H9 (cell line): Measurements from ENCODE around the gene PAK6. TPM values are rescaled to one million over a fixed set of nuclear protein-coding genes. Genes with fewer than 3 reads are reported as not detected.

Experiments used
- DNase-seq: peaks from one replicate; pipeline ENCODE4 v3.0.0-alpha.2; 2017
- H2AFZ ChIP-seq: one replicate; pipeline ENCODE4 v1.6.1; 2013; ENCODE audit warnings: mild to moderate bottlenecking, low read length, control low read depth, moderate library complexity
- H2AK5ac ChIP-seq: 2 replicates; pipeline ENCODE4 v1.6.1; 2013; ENCODE audit warnings: low read length, control low read depth, mixed read lengths; ENCODE audit not compliant: insufficient read length
- H2BK120ac ChIP-seq: one replicate; pipeline ENCODE4 v1.6.1; 2013; ENCODE audit warnings: low read depth, mild to moderate bottlenecking, low read length, control low read depth, inconsistent platforms; ENCODE audit not compliant: poor library complexity, severe bottlenecking
- H2BK12ac ChIP-seq: 2 replicates; pipeline ENCODE4 v1.6.1; 2013; ENCODE audit warnings: low read length, control low read depth, mixed read lengths, low read depth; ENCODE audit not compliant: insufficient read length
- H2BK15ac ChIP-seq: 2 replicates; pipeline ENCODE4 v1.6.1; 2013; ENCODE audit warnings: low read depth, low read length, control low read depth
- H2BK20ac ChIP-seq: one replicate; pipeline ENCODE4 v1.6.1; 2013; ENCODE audit warnings: low read depth, mild to moderate bottlenecking, low read length, control low read depth, inconsistent platforms; ENCODE audit not compliant: poor library complexity, severe bottlenecking
- H2BK5ac ChIP-seq: 2 replicates; pipeline ENCODE4 v1.6.1; 2013; ENCODE audit warnings: low read length, control low read depth, mixed read lengths; ENCODE audit not compliant: insufficient read length
- H3K14ac ChIP-seq: 2 replicates; pipeline ENCODE4 v1.6.1; 2013; ENCODE audit warnings: low read length, control low read depth; ENCODE audit not compliant: insufficient read depth
- H3K18ac ChIP-seq: 2 replicates; pipeline ENCODE4 v1.6.1; 2013; ENCODE audit warnings: low read depth, mild to moderate bottlenecking, mixed read lengths, low read length, control low read depth; ENCODE audit not compliant: insufficient read length
- H3K23ac ChIP-seq: 2 replicates; pipeline ENCODE4 v1.6.1; 2013; ENCODE audit warnings: low read length, control low read depth, mixed read lengths, low read depth; ENCODE audit not compliant: insufficient read length
- H3K23me2 ChIP-seq: 2 replicates; pipeline ENCODE4 v1.6.1; 2013; ENCODE audit warnings: low read depth, mild to moderate bottlenecking, mixed read lengths, low read length, control low read depth; ENCODE audit not compliant: insufficient read length, poor library complexity, severe bottlenecking
- H3K27ac ChIP-seq: 2 replicates; pipeline ENCODE4 v1.5.1; 2013; ENCODE audit warnings: low read length, control low read depth, mixed read lengths, low read depth; ENCODE audit not compliant: insufficient read length
- H3K27me3 ChIP-seq: 2 replicates; pipeline ENCODE4 v1.6.1; 2013; ENCODE audit warnings: low read length, control low read depth, inconsistent platforms; ENCODE audit not compliant: insufficient read depth
- H3K4ac ChIP-seq: 2 replicates; pipeline ENCODE4 v1.6.1; 2013; ENCODE audit warnings: low read depth, mild to moderate bottlenecking, control low read depth, inconsistent platforms, low read length, moderate library complexity
- H3K4me1 ChIP-seq: 2 replicates; pipeline ENCODE4 v1.6.1; 2013; ENCODE audit warnings: low read length, control low read depth, inconsistent platforms; ENCODE audit not compliant: insufficient read depth
- H3K4me2 ChIP-seq: 2 replicates; pipeline ENCODE4 v1.6.1; 2013; ENCODE audit warnings: low read length, control low read depth, mixed read lengths; ENCODE audit not compliant: insufficient read length, insufficient read depth
- H3K56ac ChIP-seq: 2 replicates; pipeline ENCODE4 v1.6.1; 2013; ENCODE audit warnings: low read depth, mild to moderate bottlenecking, mixed read lengths, low read length, control low read depth; ENCODE audit not compliant: insufficient read length
- H3K79me1 ChIP-seq: 2 replicates; pipeline ENCODE4 v1.6.1; 2013; ENCODE audit warnings: low read depth, mild to moderate bottlenecking, moderate library complexity, low read length, control low read depth, inconsistent platforms; ENCODE audit not compliant: insufficient read depth, poor library complexity, severe bottlenecking
- H3K79me2 ChIP-seq: 2 replicates; pipeline ENCODE4 v1.6.1; 2013; ENCODE audit warnings: low read length, control low read depth, inconsistent platforms; ENCODE audit not compliant: insufficient read depth
- H3K9ac ChIP-seq: 2 replicates; pipeline ENCODE4 v1.6.1; 2013; ENCODE audit warnings: low read length, control low read depth, mixed read lengths; ENCODE audit not compliant: insufficient read length; ENCODE audit errors: extremely low read depth
- H3K9me3 ChIP-seq: one replicate; pipeline ENCODE4 v1.6.1; 2013; ENCODE audit warnings: low read depth, low read length, inconsistent platforms; ENCODE audit not compliant: control insufficient read depth
- H3T11ph ChIP-seq: one replicate; pipeline ENCODE4 v1.6.1; 2013; ENCODE audit warnings: mild to moderate bottlenecking, low read length, control low read depth, inconsistent platforms
- H4K20me1 ChIP-seq: one replicate; pipeline ENCODE4 v1.6.1; 2013; ENCODE audit not compliant: control insufficient read depth, insufficient read length, insufficient read depth
- H4K5ac ChIP-seq: 2 replicates; pipeline ENCODE4 v1.6.1; 2013; ENCODE audit warnings: low read depth, mild to moderate bottlenecking, mixed read lengths, low read length, control low read depth; ENCODE audit not compliant: insufficient read length
- H4K8ac ChIP-seq: replicated peaks from 2 replicates; pipeline ENCODE4 v1.6.1; 2013; ENCODE audit warnings: low read length, control low read depth, mixed read lengths, low read depth; ENCODE audit not compliant: insufficient read length
- H4K91ac ChIP-seq: 2 replicates; pipeline ENCODE4 v1.6.1; 2013; ENCODE audit warnings: low read depth, mild to moderate bottlenecking, moderate library complexity, mixed read lengths, low read length, control low read depth; ENCODE audit not compliant: insufficient read length
- H3K27ac Mint-ChIP-seq, 3 experiments: 2 replicates in 2 of 3; 3 replicates in 1 of 3; pipeline ENCODE4 v1.8.0; 2020 to 2021; ENCODE audit warnings: mixed read lengths in 3 of 3, mild to moderate bottlenecking in 1 of 3, moderate library complexity in 1 of 3
- H3K27me3 Mint-ChIP-seq: 2 replicates; pipeline ENCODE4 v1.8.0; 2021; ENCODE audit warnings: low read depth, mild to moderate bottlenecking, moderate library complexity, mixed read lengths
- H3K36me3 Mint-ChIP-seq, 3 experiments: 2 replicates in 2 of 3; 3 replicates in 1 of 3; pipeline ENCODE4 v1.8.0; 2020 to 2021; ENCODE audit warnings: low read depth in 3 of 3, mixed read lengths in 3 of 3; ENCODE audit not compliant: insufficient read depth in 1 of 3
- H3K4me1 Mint-ChIP-seq, 2 experiments: 2 replicates each; pipeline ENCODE4 v1.8.0; 2020; ENCODE audit warnings: mixed read lengths in 2 of 2
- H3K4me3 Mint-ChIP-seq, 2 experiments: 2 replicates in 1 of 2; 3 replicates in 1 of 2; pipeline ENCODE4 v1.8.0; 2020 to 2021; ENCODE audit warnings: mild to moderate bottlenecking in 2 of 2, mixed read lengths in 2 of 2, moderate library complexity in 1 of 2
- H3K9me3 Mint-ChIP-seq, 2 experiments: 2 replicates in 1 of 2; 3 replicates in 1 of 2; pipeline ENCODE4 v1.8.0; 2020; ENCODE audit warnings: mild to moderate bottlenecking in 2 of 2, mixed read lengths in 2 of 2, moderate library complexity in 1 of 2
- WGBS: extraction: QIAGEN DNeasy Blood & Tissue Kit; methylation state at CpG from one replicate; pipeline ENCODE4 v1.1.7; 2013; ENCODE audit warnings: missing lambda C conversion rate, low lambda C conversion rate, mixed read lengths; ENCODE audit not compliant: insufficient read length; ENCODE audit errors: extremely low coverage; 5-methylcytosine and 5-hydroxymethylcytosine counted together
- total RNA-seq: library from RNA; stranded (reverse); gene quantifications from 2 replicates; pipeline ENCODE4 v1.2.1, GENCODE V29; 2021
- TF ChIP-seq, protein P1 (sequence below): fragments of 200-600 bp; sonication (generic); conservative IDR thresholded peaks from 3 replicates; pipeline ENCODE4 v1.8.0; 2021; ENCODE audit warnings: antibody characterized with exemption, mild to moderate bottlenecking

PAK6 gene
- total RNA-seq, 1 experiment from 2014 or later: 7.4 TPM

DNA sequence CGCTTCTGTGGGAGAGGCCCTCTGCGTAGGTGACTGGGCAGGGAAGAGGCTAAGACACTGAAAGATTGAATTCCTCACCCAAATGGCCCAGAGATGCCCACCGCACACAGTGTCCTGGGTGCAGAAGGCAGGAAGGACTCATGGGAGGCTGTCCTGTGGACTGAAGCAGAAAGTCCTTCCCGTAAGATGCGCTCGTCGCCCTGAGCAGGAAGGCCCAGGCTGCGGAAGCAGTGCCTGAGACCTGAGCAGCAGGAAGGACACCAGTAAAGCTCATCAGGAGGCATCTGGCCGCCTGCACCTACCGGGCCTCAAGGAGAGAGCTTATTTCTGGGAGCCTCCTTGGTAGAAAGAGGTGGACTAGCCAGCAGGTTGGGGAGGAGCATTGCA is 3.3 kb downstream of the PAK6 start:
- Mint-ChIP-seq H3K4me1 (peaks cover 32 to 33% of the 10 kb centered on the region in 2 experiments), H3K4me3 (no peak overlapping the region), H3K36me3 (peaks cover 0 to 2% (median 0%) of the 10 kb centered on the region in 3 experiments; a peak in 1 of 7 replicates), H3K27me3 (peaks cover 18% of the 10 kb centered on the region), H3K27ac (no peak overlapping the region; a peak in 1 of 7 replicates), H3K9me3 (no peaks in the 10 kb centered on the region)
- no peak overlapping the region for H3K23ac ChIP-seq
- no peak overlapping the region for H4K8ac ChIP-seq
- no peak overlapping the region for H3K4me2 ChIP-seq
- H4K5ac ChIP-seq: no peak overlapping the region
- H3K18ac ChIP-seq: no peak overlapping the region
- no peaks in the 10 kb centered on the region for H4K20me1 ChIP-seq
- DNase-seq: no peak
- H3K9me3 ChIP-seq: no peaks in the 10 kb centered on the region
- no peak overlapping the region for H3K27ac ChIP-seq
- H2BK120ac ChIP-seq: no peak overlapping the region
- H2AK5ac ChIP-seq: no peak overlapping the region
- H3K79me1 ChIP-seq: no peaks in the 10 kb centered on the region
- H2BK20ac ChIP-seq: no peak overlapping the region
- H3K4me1 ChIP-seq: no peaks in the 10 kb centered on the region; the same call in 1 of the 2 replicates
- H3K56ac ChIP-seq: no peak overlapping the region
- no peak overlapping the region for H2BK12ac ChIP-seq
- H3K9ac ChIP-seq: no peak overlapping the region
- peaks cover 8% of the 10 kb centered on the region for H3K23me2 ChIP-seq
- H3K27me3 ChIP-seq: no peaks in the 10 kb centered on the region
- H2AFZ ChIP-seq: no peak overlapping the region
- TF ChIP-seq, protein P1, sequence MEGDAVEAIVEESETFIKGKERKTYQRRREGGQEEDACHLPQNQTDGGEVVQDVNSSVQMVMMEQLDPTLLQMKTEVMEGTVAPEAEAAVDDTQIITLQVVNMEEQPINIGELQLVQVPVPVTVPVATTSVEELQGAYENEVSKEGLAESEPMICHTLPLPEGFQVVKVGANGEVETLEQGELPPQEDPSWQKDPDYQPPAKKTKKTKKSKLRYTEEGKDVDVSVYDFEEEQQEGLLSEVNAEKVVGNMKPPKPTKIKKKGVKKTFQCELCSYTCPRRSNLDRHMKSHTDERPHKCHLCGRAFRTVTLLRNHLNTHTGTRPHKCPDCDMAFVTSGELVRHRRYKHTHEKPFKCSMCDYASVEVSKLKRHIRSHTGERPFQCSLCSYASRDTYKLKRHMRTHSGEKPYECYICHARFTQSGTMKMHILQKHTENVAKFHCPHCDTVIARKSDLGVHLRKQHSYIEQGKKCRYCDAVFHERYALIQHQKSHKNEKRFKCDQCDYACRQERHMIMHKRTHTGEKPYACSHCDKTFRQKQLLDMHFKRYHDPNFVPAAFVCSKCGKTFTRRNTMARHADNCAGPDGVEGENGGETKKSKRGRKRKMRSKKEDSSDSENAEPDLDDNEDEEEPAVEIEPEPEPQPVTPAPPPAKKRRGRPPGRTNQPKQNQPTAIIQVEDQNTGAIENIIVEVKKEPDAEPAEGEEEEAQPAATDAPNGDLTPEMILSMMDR: no peak
- no peak overlapping the region for H4K91ac ChIP-seq
- no peak overlapping the region for H2BK15ac ChIP-seq
- WGBS: no CpG with 5 or more reads among the region's 10 CpGs
- no peak overlapping the region; the same call in 1 of the 2 replicates for H3K14ac ChIP-seq
- H3T11ph ChIP-seq: no peak overlapping the region
- H3K4ac ChIP-seq: no peak overlapping the region
- no peak overlapping the region for H2BK5ac ChIP-seq
- no peaks in the 10 kb centered on the region for H3K79me2 ChIP-seq
